ENCODE results near the gene PPL. TPM values are rescaled to one million over a fixed set of nuclear protein-coding genes. Genes with fewer than 3 reads are reported as not detected.

The PPL gene
- total and polyA plus RNA-seq, 8 donors, result 10.4 to 27.2 (median 14.6) TPM

GRCh38 chr16:4927661-4928060, 9.3 kb downstream of the PPL start:
- no peak for DNase-seq
- intact Hi-C loops (cut with DNase I), result no loop called here
- Histone ChIP-seq H3K4me3 (no peak overlapping the region), H3K27ac (no peak overlapping the region), H3K4me1 (peaks cover 0 to 16% (median 10%) of the 10 kb centered on the region in 3 donors), H3K9me3 (no peaks in the 10 kb centered on the region), H3K27me3 (no peaks in the 10 kb centered on the region), H3K36me3 (no peaks in the 10 kb centered on the region)
- ATAC-seq, result no peak
- no peak for FAIRE-seq
- TF ChIP-seq CTCF (IDR thresholded peaks at IDR 0.05), result no peak
- 70 to 96% methylated on average over 2 of the region's 2 CpGs for WGBS, 2 donors

- 94 to 98% methylated on average over 2 of the region's 2 CpGs for WGBS, 2 donors
- no peak for TF ChIP-seq CTCF (IDR thresholded peaks at IDR 0.05)
- no peak overlapping the region for H3K27ac ChIP-seq
- no peak overlapping the region for H3K4me3 ChIP-seq
- H3K4me1 ChIP-seq, result peaks cover 0 to 16% (median 10%) of the 10 kb centered on the region in 3 donors
- no peaks in the 10 kb centered on the region for H3K36me3 ChIP-seq
- no peaks in the 10 kb centered on the region for H3K9me3 ChIP-seq
- DNase-seq (no peak), ATAC-seq (no peak), FAIRE-seq (no peak)
- no peaks in the 10 kb centered on the region for H3K27me3 ChIP-seq
- intact Hi-C loops (cut with DNase I), result no loop called here
Observed at GRCh38 chr16:4926928-4927327, 10.0 kb downstream of the PPL start.

- TF ChIP-seq CTCF (IDR thresholded peaks at IDR 0.05), result no peak
- Histone ChIP-seq H3K9me3 (no peaks in the 10 kb centered on the region), H3K4me1 (peaks cover 0 to 16% (median 10%) of the 10 kb centered on the region in 3 donors), H3K27ac (peak overlapping the region in 1 of 4 donors; percentile 47), H3K36me3 (no peaks in the 10 kb centered on the region), H3K27me3 (no peaks in the 10 kb centered on the region), H3K4me3 (no peak overlapping the region)
- ATAC-seq (no peak), DNase-seq (no peak), FAIRE-seq (no peak)
- intact Hi-C loops (cut with DNase I), result no loop called here
- WGBS, 2 donors, result 87 to 93% methylated on average over 5 of the region's 5 CpGs
Observed at GRCh38 chr16:4925791-4926190, 11.2 kb downstream of the PPL start.

GRCh38 chr16:4925293-4925607, 11.7 kb downstream of the PPL start:
- Histone ChIP-seq H3K27me3 (no peaks in the 10 kb centered on the region), H3K36me3 (no peaks in the 10 kb centered on the region), H3K4me1 (peaks cover 0 to 16% (median 10%) of the 10 kb centered on the region in 3 donors), H3K9me3 (no peaks in the 10 kb centered on the region), H3K27ac (peak overlapping the region in 1 of 4 donors; percentile 47), H3K4me3 (no peak overlapping the region)
- ATAC-seq (no peak), DNase-seq (no peak), FAIRE-seq (no peak)
- 62 to 64% methylated on average over 5 of the region's 5 CpGs for WGBS, 2 donors
- intact Hi-C loops (cut with DNase I), result no loop called here
- TF ChIP-seq CTCF (IDR thresholded peaks at IDR 0.05), result no peak

GRCh38 chr16:4924593-4925292, 12.2 kb downstream of the PPL start:
- FAIRE-seq (no peak), DNase-seq (peak in 5 of 6 donors; percentile 37 to 83 (median 69)), ATAC-seq (peak; percentile 75 to 90 (median 88))
- H3K9me3 ChIP-seq, result no peaks in the 10 kb centered on the region
- WGBS, 2 donors, result 33 to 35% methylated on average over 11 to 12 of the region's 12 CpGs
- intact Hi-C loops (cut with DNase I), result no loop called here
- H3K4me1 ChIP-seq, result peaks cover 0 to 16% (median 10%) of the 10 kb centered on the region in 3 donors
- no peak overlapping the region for H3K4me3 ChIP-seq
- no peaks in the 10 kb centered on the region for H3K36me3 ChIP-seq
- H3K27ac ChIP-seq, result peak overlapping the region in 3 of 4 donors; percentile 10 to 47 (median 31)
- no peak for TF ChIP-seq CTCF (IDR thresholded peaks at IDR 0.05)
- no peaks in the 10 kb centered on the region for H3K27me3 ChIP-seq
